RWPE2 (cell line): ENCODE measurements around the gene SLC35G1.
A peak's percentile ranks its signal among the peaks of the same experiment; 100 is the strongest.

Experiments
- ATAC-seq: fragments of 200-7000 bp; cut with Tn5 transposase; 3 replicates; pipeline ENCODE4 v1.9.1; 2021; ENCODE audit warnings: low read depth
- DNase-seq: peaks from one replicate; pipeline ENCODE4 v3.0.0-alpha.2; 2020; ENCODE audit warnings: low spot score
- H3K27ac ChIP-seq: fragments of 450-650 bp; 2 replicates; pipeline ENCODE4 v1.5.1; 2017; ENCODE audit warnings: mild to moderate bottlenecking; ENCODE audit not compliant: poor library complexity, severe bottlenecking
- H3K27me3 ChIP-seq: fragments of 250-450 bp; sonication (Bioruptor Pico); 2 replicates; pipeline ENCODE4 v1.5.1; 2021; ENCODE audit warnings: mild to moderate bottlenecking, moderate library complexity; ENCODE audit not compliant: insufficient read depth, poor library complexity, severe bottlenecking
- H3K36me3 ChIP-seq: fragments of 250-450 bp; sonication (Bioruptor Pico); 2 replicates; pipeline ENCODE4 v1.5.1; 2020; ENCODE audit warnings: low read depth, mild to moderate bottlenecking, moderate library complexity
- H3K4me1 ChIP-seq: fragments of 250-450 bp; sonication (Bioruptor Pico); 2 replicates; pipeline ENCODE4 v1.5.1; 2021; ENCODE audit warnings: mild to moderate bottlenecking, moderate library complexity; ENCODE audit not compliant: insufficient read depth, poor library complexity, severe bottlenecking
- H3K4me3 ChIP-seq: fragments of 250-450 bp; sonication (Bioruptor Pico); 2 replicates; pipeline ENCODE4 v1.5.1; 2021; ENCODE audit warnings: mild to moderate bottlenecking, moderate library complexity; ENCODE audit not compliant: severe bottlenecking
- H3K9me3 ChIP-seq: fragments of 250-450 bp; sonication (Bioruptor Pico); 2 replicates; pipeline ENCODE4 v1.5.1; 2021; ENCODE audit warnings: mild to moderate bottlenecking, moderate library complexity; ENCODE audit not compliant: severe bottlenecking
- TF ChIP-seq, protein P1 (sequence below): fragments of 450-650 bp; IDR thresholded peaks from one replicate; pipeline ENCODE4 v1.5.1; 2017; ENCODE audit warnings: mild to moderate bottlenecking, moderate library complexity; ENCODE audit not compliant: poor library complexity, severe bottlenecking

The SLC35G1 gene, protein sequence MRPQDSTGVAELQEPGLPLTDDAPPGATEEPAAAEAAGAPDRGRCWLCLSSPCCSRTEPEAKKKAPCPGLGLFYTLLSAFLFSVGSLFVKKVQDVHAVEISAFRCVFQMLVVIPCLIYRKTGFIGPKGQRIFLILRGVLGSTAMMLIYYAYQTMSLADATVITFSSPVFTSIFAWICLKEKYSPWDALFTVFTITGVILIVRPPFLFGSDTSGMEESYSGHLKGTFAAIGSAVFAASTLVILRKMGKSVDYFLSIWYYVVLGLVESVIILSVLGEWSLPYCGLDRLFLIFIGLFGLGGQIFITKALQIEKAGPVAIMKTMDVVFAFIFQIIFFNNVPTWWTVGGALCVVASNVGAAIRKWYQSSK

DNA sequence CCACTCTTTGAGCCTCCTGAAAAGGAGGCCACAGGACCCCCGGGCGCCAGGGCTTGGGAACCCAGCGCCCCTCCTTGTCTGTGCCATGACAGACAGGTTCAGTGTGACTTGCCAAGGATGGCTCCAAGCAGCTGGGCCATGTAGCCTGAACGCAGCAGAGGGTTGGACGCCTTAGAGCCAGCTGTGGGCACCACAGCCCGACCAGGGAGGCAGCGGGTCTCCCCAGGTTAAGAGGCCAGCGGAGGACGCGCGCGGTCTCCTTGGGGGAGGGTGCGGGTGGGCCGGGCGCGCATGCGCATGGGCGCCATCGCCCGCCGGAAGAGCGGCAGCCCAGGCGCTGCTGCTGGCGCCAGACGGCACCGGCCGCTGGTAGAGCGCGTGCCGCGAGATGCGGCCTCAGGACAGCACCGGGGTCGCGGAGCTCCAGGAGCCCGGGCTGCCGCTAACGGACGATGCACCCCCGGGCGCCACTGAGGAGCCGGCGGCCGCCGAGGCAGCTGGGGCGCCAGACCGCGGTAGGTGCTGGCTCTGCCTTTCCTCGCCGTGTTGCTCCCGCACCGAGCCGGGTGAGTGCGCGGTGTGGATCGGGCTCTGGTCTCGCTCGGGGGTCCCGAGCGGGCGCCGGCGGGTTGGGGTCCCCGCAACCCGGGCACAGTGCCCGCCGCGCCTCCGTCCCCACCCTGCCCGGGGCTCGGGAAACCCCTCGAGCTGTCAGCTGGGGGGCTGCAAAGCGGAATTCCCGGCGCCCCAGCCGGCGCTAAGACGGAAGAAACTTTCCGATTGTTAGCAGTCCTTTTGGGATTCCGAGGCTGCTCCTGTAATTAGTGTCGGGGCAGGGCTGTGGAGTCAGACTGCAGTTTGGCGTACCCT is at the start of gene SLC35G1:
Gene SLC35G1, plus strand, starts transcription at position 333 of the 870 bp plus-strand sequence. Its CDS starts 56 bp downstream, at position 389.
- H3K27ac ChIP-seq: no peak within 1 kb of the TSS
- ATAC-seq (peak; percentile 90), DNase-seq (no peak)
- peaks cover 10% of the 10 kb centered on the region for H3K4me1 ChIP-seq
- no peaks in the 10 kb centered on the region for H3K27me3 ChIP-seq
- peak within 1 kb of the TSS; percentile 90 for H3K4me3 ChIP-seq
- no peaks in the 10 kb centered on the region for H3K9me3 ChIP-seq
- no peaks in the 10 kb centered on the region; the same call in 1 of the 2 replicates for H3K36me3 ChIP-seq
- TF ChIP-seq, protein P1, sequence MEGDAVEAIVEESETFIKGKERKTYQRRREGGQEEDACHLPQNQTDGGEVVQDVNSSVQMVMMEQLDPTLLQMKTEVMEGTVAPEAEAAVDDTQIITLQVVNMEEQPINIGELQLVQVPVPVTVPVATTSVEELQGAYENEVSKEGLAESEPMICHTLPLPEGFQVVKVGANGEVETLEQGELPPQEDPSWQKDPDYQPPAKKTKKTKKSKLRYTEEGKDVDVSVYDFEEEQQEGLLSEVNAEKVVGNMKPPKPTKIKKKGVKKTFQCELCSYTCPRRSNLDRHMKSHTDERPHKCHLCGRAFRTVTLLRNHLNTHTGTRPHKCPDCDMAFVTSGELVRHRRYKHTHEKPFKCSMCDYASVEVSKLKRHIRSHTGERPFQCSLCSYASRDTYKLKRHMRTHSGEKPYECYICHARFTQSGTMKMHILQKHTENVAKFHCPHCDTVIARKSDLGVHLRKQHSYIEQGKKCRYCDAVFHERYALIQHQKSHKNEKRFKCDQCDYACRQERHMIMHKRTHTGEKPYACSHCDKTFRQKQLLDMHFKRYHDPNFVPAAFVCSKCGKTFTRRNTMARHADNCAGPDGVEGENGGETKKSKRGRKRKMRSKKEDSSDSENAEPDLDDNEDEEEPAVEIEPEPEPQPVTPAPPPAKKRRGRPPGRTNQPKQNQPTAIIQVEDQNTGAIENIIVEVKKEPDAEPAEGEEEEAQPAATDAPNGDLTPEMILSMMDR: no peak

DNA sequence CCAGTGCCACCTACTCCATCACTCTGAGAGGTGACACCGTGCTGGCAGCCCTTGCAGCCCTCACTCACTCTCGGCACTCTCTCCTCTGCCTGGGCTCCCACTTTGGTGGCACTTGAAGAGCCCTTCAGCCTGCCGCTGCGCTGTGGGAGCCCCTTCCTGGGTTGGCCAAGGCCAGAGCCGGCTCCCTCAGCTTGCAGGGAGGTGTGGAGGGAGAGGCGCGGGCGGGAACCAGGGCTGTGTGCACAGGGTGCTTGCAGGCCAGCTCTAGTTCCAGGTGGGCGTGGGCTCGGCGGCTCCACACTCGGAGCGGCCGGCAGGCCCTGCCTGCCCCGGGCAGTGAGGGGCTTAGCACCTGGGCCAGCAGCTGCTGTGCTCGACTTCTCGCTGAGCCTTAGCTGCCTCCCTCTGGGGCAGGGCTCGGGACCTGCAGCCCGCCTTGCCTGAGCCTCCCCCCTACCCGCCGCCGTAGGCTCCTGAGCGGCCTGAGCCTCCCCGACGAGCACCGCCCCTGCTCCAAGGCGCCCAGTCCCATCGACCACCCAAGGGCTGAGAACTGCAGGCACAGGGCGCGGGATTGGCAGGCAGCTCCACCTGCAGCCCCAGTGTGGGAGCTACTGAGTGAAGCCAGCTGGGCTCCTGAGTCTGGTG is 48.7 kb upstream of the SLC35G1 start:
- no peaks in the 10 kb centered on the region for H3K36me3 ChIP-seq
- no peaks in the 10 kb centered on the region for H3K27me3 ChIP-seq
- TF ChIP-seq, protein P1: no peak
- no peak overlapping the region for H3K27ac ChIP-seq
- H3K4me1 ChIP-seq: no peaks in the 10 kb centered on the region
- ATAC-seq: no peak
- H3K4me3 ChIP-seq: no peak overlapping the region
- no peaks in the 10 kb centered on the region for H3K9me3 ChIP-seq
- DNase-seq: no peak

DNA sequence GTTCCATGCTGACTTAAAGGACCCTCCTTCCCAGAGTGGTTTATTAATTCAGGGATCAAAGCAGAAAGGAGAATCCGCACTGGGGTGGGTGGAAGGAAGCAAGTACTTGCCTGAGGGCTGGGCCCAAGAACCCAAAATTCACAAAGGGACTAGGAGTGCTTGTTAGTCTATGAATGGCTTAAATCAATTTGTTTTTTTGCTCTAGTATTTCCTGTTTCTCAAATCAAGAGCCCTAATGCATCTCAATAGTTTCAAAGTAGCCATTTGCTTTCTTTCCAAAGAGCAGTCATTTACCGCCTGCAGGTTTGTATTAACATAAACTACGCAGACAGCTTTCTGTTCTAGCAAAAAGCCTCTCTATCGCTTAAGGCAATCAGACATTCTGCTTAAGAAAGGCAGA is 44.2 kb upstream of the SLC35G1 start:
- ATAC-seq (no peak), DNase-seq (no peak)
- no peak overlapping the region for H3K27ac ChIP-seq
- TF ChIP-seq, protein P1: no peak
- H3K9me3 ChIP-seq: no peaks in the 10 kb centered on the region
- no peaks in the 10 kb centered on the region for H3K4me1 ChIP-seq
- H3K4me3 ChIP-seq: no peak overlapping the region
- H3K27me3 ChIP-seq: no peaks in the 10 kb centered on the region
- H3K36me3 ChIP-seq: no peaks in the 10 kb centered on the region

DNA sequence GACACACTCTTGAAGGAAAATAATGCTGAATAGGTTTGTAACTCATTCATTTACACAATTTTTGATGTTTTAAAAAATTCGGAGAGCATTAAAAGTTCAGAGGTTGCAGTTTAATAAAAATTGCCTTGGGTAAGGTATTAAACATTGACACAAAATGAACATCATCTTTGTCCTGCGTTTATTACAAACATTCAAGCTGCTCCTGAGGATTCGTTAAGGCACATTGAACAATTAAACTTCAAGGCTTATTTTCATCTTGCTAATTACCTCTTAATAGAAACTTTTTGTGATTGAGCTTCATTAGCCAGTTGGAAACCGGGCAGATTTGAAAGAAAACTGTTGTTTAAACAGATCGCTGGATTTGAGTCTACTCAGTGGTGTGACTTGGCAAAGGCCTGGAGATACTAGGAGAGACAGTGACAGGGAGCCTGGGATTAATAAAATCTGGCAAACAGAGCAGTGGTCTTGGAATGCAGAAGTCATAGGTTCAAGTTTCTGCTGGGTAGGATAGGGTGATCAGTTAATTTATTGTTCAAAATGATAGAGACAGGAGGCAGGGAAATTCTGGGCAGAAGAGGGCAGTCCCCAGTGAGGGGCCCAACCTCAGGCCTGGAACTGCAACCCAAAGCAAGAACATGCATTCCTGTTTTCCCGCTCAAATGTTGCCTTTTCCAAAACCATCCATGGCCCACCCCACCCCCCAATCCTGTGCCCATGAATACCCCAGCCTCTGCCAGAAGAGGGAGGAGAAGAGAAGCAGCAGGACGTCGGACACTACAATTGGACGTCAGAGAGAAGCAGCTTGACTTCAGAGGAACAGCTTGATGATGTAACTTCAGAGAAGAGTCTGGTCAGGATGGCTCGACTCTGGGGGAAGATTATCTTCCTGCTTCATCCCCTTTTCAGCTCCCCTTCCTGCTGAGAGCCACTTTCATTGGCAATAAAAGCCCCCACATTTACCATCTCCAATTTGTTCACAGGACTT is 43.5 kb upstream of the SLC35G1 start:
- Histone ChIP-seq H3K36me3 (no peaks in the 10 kb centered on the region), H3K27ac (no peak overlapping the region), H3K9me3 (no peaks in the 10 kb centered on the region), H3K4me1 (no peaks in the 10 kb centered on the region), H3K4me3 (no peak overlapping the region), H3K27me3 (no peaks in the 10 kb centered on the region)
- ATAC-seq (no peak), DNase-seq (no peak)
- TF ChIP-seq, protein P1: no peak
